HG03439 (cell line): ENCODE results near the gene PHOX2B.

Experiments used
- ATAC-seq: cut with Tn5 transposase; IDR thresholded peaks from one replicate; pipeline ENCODE4 v1.9.1; 2021; ENCODE audit warnings: mild to moderate bottlenecking, moderate library complexity; ENCODE audit not compliant: unreplicated experiment

PHOX2B gene

DNA sequence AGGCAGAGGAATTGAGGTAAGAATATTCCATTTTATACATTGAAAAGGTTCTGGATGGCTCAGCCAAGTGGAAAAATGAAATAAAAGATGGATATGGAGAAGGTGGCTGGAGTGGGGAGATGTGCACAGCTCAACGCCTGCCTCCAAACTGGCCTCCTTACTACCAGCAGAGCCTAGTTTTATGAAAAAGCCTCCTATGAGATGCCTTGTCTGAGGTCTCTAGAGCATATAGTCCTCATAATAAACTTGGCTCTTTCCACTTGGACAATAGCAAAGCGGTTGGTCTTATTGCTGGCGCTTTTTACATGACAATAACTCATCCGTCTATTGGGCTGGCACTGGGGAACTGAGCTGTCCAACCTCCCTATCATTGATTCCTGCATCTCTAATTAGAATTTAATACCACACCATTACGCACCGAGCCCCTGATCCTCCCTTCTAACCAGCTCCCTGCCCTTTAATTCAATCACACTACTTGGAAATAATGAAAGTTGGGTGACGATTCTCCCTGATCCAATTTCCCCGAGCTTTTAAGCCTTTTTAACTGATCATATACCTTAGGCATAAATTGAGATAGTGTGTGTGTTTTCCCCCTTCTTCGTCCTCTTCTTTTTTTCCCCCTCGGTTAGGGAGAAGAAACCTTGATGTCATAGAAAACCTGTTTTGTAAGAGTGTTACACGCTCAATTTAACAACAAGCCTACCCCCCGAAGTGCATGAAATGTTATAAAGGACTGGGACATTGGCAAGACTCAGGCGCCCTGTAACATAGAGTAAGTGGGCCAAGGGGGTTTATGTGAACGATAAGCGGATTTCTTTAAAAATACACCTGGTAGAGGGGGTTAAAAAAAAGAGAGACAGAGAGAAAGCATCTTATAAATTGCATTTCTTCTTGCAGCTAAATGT lies at the start of gene PHOX2B:
TSS of gene PHOX2B (minus strand) at position 155 of the 905 bp plus-strand sequence. CDS start at position 40, 115 bp downstream.
- no peak for ATAC-seq

- ATAC-seq = no peak
Observed at GRCh38 chr4:41797260-41797659, 48.7 kb upstream of the PHOX2B start.

DNA sequence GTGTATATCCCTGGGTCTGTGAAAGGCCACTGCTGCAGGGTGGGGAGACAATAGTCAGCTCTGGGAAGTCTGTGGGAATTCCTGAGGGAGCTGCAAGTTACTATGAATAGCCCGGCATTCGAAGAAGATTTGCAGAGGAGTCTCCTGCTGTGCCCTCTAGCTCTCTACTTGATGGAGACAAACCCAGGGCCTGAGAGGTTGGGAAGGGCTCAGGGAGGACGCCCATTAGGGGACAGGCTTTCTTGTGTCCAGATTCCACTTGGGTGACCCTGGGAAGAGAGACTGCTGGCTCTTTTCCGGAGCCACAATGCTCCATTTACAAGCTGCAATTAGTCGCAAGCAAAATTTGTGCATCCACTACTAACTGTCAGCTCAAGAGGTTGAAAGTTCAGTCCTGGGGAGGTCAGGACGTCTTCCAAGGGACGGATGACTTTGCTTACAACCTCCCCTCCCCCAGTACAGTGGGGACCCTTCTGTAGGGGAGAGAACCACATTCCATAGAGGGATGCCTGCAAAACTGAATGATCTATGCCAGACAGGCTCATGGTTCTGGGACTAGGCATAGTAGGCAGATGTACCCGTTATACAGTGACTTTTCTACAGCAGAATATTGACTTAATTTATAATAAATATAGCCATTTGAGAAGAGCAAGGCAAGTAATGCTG lies 48.2 kb upstream of the PHOX2B start:
- ATAC-seq = no peak

DNA sequence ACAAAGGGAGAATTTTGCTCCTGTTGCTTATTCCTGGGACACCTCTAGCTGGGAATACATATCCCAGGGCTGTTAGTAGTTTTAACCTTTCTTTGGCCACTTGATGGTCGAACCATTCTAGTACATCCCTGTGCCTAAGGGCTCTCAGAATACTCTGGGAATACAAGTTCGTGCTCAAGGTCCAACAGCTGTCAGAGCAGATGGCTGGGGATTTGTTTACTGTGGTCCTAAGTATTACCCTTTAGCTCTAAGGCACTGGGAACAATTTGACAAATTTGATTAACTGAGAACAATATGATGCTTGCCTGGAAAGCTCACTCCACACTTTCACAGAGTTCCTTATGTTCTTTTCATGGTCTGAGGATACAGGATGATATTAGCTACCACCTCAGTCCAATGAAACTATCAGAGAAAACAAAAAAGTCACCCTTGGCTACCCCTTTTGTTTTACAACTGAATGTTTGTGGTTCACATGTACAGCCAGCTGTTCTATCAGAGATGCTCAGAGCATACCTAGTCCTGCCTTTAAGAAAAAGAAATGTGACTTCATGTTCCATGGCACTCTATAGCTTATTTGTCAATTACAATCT lies 47.4 kb upstream of the PHOX2B start:
- no peak for ATAC-seq

DNA sequence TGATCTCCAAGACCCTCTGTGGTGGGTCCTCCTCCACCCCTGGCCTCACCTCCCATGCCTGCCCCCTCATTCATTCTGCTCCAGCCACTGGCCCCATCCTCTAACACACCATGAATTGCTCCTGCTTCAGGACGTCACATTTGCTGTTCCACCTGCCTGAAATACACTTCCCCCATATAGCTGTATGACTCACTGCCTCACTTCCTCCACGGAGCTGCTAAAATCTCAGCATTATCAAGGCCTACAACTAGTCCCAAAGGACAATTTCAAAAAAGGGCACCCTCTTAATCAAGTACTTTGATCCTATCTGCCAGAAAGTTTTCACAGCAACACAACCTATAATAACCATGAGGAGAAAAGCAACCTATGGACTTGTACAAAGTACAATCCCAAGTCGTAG lies 43.6 kb upstream of the PHOX2B start:
- no peak for ATAC-seq

DNA sequence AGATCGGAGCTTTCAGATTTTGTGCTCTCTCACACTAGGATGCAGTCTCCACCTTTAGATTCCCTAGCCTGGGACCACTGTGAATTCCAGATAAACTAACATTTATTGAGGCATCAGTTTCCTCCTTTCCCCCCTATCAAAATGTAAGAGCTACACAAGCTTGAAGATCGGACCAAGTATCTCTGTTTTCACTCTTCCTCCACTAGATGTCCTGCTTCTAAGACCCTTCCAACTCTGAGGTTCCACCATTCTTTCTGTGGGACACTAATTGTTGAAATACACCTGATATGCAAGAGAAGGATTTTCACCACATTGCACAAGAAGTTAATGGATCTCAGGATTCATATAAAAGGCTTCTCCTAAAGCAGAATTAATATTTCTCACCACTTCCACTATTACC lies 43.0 kb upstream of the PHOX2B start:
- no peak for ATAC-seq

DNA sequence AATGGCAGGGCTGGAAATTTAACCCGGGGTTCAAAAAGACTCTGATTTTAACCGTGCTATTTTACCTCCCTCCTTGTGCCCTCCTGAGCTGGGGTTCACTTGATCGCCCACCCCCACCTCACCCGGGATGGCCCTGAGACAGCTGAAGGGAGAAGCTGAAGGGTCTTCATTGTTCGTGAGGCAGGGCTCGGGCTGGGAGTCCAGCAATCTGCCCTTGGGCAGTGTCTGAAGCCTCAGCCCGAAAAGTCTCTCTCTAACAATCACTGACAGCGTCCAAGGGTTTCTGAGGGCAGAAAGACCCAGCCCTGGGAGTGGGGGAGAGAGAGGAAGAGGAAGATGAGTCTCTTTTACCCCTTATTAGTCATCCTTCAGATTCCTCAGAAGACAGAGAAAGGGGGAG lies 39.4 kb upstream of the PHOX2B start:
- no peak for ATAC-seq

- no peak for ATAC-seq
Observed at GRCh38 chr4:41785665-41786064, 37.1 kb upstream of the PHOX2B start.

- ATAC-seq = no peak
Observed at GRCh38 chr4:41784191-41784979, 35.9 kb upstream of the PHOX2B start.

DNA sequence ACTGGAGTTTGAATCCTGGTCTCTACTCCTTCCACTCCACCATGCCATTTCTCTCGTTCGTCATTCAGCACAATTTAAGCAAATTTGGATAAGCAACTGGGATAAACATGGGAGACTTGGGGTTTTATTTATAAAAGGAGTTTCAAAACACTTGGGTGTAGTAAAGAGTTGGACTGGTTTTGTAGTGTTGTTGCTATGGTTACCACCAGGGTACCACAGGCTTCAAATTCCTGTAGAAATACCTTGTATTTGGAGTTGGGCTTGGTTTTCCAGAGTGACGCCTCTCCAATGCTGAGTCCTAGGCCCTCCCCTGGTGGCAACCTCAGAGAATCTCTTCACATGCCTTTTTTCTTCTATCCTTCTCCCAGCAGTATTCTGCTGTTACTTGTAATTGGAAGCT lies 27.9 kb upstream of the PHOX2B start:
- no peak for ATAC-seq

DNA sequence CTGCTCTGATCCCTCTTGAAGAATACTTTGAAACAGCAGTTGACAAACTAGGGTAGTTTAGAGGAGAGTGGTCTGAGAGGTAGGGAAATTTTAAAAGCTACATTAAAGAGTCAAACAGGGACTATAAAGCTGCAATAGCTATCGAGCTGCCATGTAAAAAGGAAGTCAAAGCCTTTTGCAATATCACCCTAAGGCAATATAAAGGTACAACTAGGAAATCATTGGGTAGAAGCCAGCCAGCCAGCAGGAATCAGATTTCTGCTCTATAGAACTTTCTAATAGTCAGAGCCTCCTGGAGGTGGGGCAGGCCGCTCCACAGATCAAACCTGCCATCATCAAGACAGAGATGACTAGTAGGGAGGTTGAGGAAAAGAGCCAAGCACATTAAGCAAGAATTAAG lies 15.2 kb upstream of the PHOX2B start:
- no peak for ATAC-seq

GRCh38 chr4:41758884-41759283 lies 10.4 kb upstream of the PHOX2B start:
- ATAC-seq = no peak

- no peak for ATAC-seq
Observed at GRCh38 chr4:41757521-41758156, 9.1 kb upstream of the PHOX2B start.

DNA sequence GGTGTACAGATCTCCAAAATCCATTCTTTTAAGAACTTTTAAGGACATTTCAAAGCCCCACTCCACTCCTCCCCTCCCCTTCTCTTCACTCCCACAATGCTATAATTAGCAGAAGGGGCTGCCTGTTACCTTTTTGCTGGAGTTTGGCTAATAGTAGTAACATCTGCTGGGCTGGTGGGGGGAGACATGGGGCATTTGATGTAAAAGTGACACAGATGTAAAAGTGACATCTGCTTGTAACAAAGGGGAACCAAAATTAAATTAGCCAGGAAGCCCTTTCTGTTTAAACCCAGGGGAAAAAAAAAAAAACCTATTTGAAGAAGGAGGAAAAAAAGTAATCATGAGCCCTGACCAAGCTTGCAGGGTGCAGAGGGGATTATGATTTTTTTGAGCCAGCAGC lies 5.4 kb upstream of the PHOX2B start:
- no peak for ATAC-seq

DNA sequence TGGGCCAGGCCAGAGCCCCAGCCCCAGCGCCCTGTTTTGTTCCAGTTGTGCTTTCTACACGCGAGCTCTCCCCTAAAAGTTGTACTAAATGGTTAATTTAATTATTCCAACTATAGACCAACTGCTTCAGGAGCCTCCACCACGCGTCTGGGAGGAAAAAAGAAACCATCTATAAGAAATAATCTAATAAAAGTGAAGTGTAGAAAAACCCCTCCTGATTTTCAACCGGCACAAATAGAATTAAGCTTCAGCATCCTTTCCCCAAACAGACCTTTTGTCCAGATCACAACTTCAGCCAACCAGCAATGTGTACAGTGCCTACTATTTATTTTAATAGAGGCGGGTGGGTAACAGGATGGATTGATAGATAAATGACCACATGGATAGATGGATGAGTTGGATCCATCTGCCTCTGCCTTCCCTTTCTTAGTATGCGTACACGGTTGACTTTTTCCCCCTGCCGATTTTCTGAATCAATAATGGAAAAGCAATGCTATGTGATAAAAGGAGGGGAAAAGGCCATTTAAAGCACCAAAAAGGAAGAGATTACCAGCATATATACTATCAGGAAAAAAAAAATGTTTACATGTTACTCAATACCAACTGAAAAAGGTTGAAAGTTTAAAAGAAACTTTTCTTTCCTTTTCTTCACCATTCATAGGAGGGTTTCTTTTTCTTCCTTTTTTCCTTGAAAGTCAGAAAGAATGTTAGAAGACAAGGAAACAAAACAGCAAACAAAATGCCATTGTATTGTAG lies 3.7 kb upstream of the PHOX2B start:
- no peak for ATAC-seq

DNA sequence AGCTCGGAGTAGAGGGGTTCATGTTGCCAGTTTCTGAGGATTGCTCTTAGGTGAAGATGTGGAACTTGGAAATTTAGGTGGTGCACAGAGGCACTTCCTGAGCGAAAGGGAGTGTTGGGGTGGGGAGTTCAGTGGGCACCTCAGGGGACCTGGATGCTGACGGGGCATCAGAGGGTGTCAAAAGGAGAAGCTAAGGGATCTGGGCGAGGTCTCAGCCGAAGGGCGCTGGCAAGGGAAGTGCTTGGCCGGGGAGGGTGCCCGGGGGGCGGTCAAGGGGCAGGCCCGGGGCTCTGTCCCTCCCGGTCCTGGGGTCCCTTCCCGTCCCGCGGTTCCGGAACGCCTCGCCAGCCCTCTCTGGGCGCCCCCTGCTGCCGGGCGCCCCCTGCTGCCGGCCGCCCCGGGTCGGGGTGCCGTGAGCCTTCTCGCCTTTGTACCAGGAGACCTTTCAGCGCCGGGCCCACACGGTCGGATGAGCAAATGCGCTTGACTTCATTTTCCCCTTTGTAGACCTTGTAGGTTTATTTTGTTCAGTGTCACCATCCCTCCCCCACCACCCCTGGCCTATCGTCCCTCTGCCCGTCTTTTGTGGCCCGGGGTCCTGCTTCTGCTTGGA lies 3.0 kb upstream of the PHOX2B start:
- no peak for ATAC-seq

DNA sequence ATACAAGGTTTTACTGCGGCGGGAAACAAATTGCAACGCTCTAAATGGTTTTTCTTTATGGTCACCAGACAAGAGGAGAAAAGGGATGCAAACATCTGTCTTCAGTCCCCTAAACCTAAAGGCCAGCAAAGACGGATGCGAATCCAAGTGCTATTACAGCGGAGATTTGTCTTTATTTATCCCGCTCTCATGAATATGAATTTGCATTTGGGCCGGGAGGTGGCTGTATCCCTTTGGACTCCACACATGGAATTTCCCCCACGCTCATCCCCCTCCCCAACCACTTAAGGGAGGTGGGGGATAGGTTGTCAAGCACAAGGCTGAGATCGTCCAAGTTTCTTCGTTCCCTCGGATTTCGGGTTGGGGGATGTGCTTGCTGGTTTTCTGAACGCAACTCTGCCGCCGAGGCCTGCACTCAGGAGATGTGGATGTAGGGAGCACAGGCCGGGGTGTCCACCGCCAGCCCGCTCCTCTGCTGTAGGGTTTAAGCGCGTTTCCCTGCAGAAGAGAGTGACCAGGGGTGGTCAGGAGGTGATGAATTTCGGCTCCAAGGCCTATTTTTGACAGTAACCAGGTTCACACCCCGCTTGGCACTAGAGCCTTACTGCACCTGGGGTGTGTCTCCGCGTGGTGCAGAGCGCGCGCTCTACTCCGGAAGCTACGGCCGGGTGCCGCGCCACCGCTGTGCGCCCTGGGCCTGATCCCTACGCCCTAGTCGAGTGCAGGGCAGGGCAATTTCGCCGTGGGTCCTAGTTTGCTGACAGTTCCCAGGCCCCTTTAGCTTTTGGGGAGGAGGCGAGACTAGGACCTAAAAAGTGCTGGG lies 2.3 kb upstream of the PHOX2B start:
- ATAC-seq = no peak

GRCh38 chr4:41750121-41750625 lies 1.6 kb upstream of the PHOX2B start:
- ATAC-seq = no peak
